Measurements from ENCODE around the gene RAB11A.

DNA sequence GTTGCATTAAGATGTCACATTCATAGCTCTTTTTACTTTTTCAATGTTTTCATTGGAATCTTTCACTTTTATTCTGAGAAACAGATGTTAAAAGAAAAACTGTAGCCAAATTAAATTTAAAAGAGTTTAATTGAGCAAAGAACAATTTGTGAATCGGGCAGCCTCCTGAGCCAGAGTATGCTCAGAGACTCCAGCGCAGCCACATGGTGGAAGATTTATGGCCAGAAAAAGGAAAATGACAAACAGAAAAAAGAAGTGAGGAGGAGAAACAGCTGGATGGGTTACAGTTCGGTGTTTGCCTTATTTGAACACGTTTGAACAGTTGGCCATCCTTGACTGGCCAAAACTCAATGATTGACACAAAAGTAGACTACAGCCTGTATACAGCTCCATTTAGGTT, 33.8 kb upstream of the RAB11A start:
- TF ChIP-seq GATA2 (IDR thresholded peaks at IDR 0.05; ENCODE audit: low read depth, low read length) (no peak), GATA3 (IDR thresholded peaks at IDR 0.05; ENCODE audit: low read depth, low read length) (no peak)

Measured in SH-SY5Y (cell line).